HG02981 (cell line): ENCODE measurements around the gene TAF4.
"Not testable (repeated sequence)": the region's sequence is repeated elsewhere in the genome, so short reads cannot be mapped to it uniquely, and the experiment has no call there.

ENCODE experiments used
- ATAC-seq: cut with Tn5 transposase; IDR thresholded peaks from one replicate; pipeline ENCODE4 v1.9.1; 2021; ENCODE audit warnings: mild to moderate bottlenecking, moderate library complexity; ENCODE audit not compliant: unreplicated experiment

Gene TAF4

GRCh38 chr20:62079166-62079565, 13.5 kb upstream of the TAF4 start:
- no peak for ATAC-seq

GRCh38 chr20:62073323-62073722, 7.6 kb upstream of the TAF4 start:
- ATAC-seq, result no peak

GRCh38 chr20:62071669-62072430, 6.2 kb upstream of the TAF4 start:
- ATAC-seq, result not testable (repeated sequence)

- ATAC-seq, result no peak
Measured at GRCh38 chr20:62069741-62070216, 4.1 kb upstream of the TAF4 start.

- no peak for ATAC-seq
Measured at GRCh38 chr20:62068997-62069396, 3.3 kb upstream of the TAF4 start.

- no peak for ATAC-seq
Measured at GRCh38 chr20:62067547-62068260, 2.0 kb upstream of the TAF4 start.

- ATAC-seq, result no peak
Measured at GRCh38 chr20:62066983-62067433, 1.3 kb upstream of the TAF4 start.

GRCh38 chr20:62066339-62066982, 780 bp upstream of the TAF4 start:
- peak; percentile 30 for ATAC-seq

GRCh38 chr20:62064770-62065673, 659 bp downstream of the TAF4 start:
- ATAC-seq, result peak; percentile 30

GRCh38 chr20:62063981-62064769, 1.5 kb downstream of the TAF4 start:
- ATAC-seq, result no peak

GRCh38 chr20:62063315-62063980, 2.2 kb downstream of the TAF4 start:
- no peak for ATAC-seq

GRCh38 chr20:62062661-62063314, 2.9 kb downstream of the TAF4 start:
- no peak for ATAC-seq

- ATAC-seq, result no peak
Measured at GRCh38 chr20:62061851-62062423, 3.7 kb downstream of the TAF4 start.

- ATAC-seq, result no peak
Measured at GRCh38 chr20:62060631-62061541, 4.8 kb downstream of the TAF4 start.

GRCh38 chr20:62059920-62060630, 5.6 kb downstream of the TAF4 start:
- no peak for ATAC-seq

- ATAC-seq, result no peak
Measured at GRCh38 chr20:62059401-62059800, 6.3 kb downstream of the TAF4 start.

GRCh38 chr20:62058941-62059340, 6.7 kb downstream of the TAF4 start:
- ATAC-seq, result no peak
